OCI-LY1 (cell line): Measurements from ENCODE around the gene TNFRSF14.

Experiments used
- EZH2 ChIP-seq: fragments of 200-600 bp; sonication (generic), shearing (Covaris generic); IDR thresholded peaks from 2 replicates; pipeline ENCODE4 v1.8.0; 2017; ENCODE audit warnings: borderline replicate concordance, mixed run types, mild to moderate bottlenecking, antibody characterized with exemption, low read length, moderate library complexity, mixed read lengths
- TF ChIP-seq, protein P1 (sequence below): fragments of 200-600 bp; sonication (generic), shearing (Covaris generic); IDR thresholded peaks from 2 replicates; pipeline ENCODE4 v1.5.1; 2017; ENCODE audit warnings: mild to moderate bottlenecking, antibody characterized with exemption, low read length, moderate library complexity, mixed read lengths

DNA sequence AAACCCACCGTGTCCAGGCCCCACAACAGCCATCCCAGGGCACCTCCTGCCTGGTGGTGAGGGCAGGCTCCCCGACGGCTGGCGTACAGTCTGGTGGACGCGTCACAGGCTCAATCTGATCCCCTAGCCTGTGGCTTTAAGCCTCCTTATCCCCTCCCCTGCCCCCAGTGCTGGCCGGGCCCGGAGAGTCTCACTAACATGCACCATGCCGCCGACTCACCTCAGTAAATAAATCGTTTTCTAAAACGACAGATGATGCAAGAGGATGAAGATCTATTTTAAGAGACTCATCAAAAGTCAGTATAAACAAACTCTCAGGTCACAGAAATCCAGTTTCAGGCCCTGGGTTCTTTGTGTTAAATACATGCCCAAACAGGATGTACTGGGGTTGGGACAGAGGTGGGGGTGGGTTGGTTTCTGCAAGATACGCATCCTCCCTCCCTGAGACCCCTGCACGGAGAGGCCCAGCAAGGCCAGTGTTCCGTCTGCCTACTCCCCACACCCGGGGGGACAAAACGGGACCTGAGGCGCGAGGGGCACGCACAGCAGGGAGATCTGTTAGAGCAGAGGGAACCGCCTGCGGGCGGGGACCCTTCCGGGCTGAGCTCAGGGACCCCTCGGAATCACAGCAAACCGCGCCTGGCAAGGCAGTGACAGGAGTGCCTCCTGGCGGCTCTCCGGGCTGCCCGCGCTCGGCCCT, 32.8 kb upstream of the TNFRSF14 start:
- TF ChIP-seq, protein P1, sequence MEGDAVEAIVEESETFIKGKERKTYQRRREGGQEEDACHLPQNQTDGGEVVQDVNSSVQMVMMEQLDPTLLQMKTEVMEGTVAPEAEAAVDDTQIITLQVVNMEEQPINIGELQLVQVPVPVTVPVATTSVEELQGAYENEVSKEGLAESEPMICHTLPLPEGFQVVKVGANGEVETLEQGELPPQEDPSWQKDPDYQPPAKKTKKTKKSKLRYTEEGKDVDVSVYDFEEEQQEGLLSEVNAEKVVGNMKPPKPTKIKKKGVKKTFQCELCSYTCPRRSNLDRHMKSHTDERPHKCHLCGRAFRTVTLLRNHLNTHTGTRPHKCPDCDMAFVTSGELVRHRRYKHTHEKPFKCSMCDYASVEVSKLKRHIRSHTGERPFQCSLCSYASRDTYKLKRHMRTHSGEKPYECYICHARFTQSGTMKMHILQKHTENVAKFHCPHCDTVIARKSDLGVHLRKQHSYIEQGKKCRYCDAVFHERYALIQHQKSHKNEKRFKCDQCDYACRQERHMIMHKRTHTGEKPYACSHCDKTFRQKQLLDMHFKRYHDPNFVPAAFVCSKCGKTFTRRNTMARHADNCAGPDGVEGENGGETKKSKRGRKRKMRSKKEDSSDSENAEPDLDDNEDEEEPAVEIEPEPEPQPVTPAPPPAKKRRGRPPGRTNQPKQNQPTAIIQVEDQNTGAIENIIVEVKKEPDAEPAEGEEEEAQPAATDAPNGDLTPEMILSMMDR, result no peak
- TF ChIP-seq EZH2, result no peak
